Body of pancreas (tissue), 4 donors: ENCODE measurements around the gene ACADVL. TPM values are rescaled to one million over a fixed set of nuclear protein-coding genes. Genes with fewer than 3 reads are reported as not detected.
A peak's percentile ranks its signal among the peaks of the same experiment; 100 is the strongest.

Source experiments
- ATAC-seq: fragments of 150-250 bp; one replicate; pipeline ENCODE4 v1.9.1; 2016
- DNase-seq, 4 donors: peaks; one replicate each; pipeline ENCODE4 v3.0.0-alpha.2; 2019
- H3K27ac ChIP-seq, 4 donors: fragments of 200-600 bp; sonication (generic); 1 replicate in 3 of 4; 2 replicates in 1 of 4; pipeline versions ENCODE4 v1.5.1 to v1.6.1; 2016 to 2019; ENCODE audit warnings: mild to moderate bottlenecking in 1 of 4, mixed read lengths in 1 of 4, moderate library complexity in 1 of 4
- H3K27me3 ChIP-seq, 2 donors: fragments of 200-600 bp; sonication (generic); one replicate each; pipeline ENCODE4 v1.6.0; 2016; ENCODE audit warnings: mild to moderate bottlenecking in 1 of 2
- H3K36me3 ChIP-seq, 2 donors: fragments of 200-600 bp; sonication (generic); replicated peaks in 1 of 2; 2 replicates each; pipeline ENCODE4 v1.5.1; 2016; ENCODE audit warnings: low read depth in 2 of 2; ENCODE audit not compliant: insufficient read depth in 1 of 2
- H3K4me1 ChIP-seq: fragments of 200-600 bp; sonication (generic); one replicate; pipeline ENCODE4 v1.6.0; 2016
- H3K4me3 ChIP-seq, 2 donors: fragments of 200-600 bp; sonication (generic); 1 replicate in 1 of 2; 2 replicates in 1 of 2; pipeline ENCODE4 v1.5.1; 2016 to 2019
- H3K9me3 ChIP-seq, 3 donors: fragments of 200-600 bp; sonication (generic); 1 replicate in 2 of 3; 2 replicates in 1 of 3; pipeline ENCODE4 v1.5.1; 2016
- POLR2A ChIP-seq, 3 donors: fragments of 450-650 bp; IDR thresholded peaks; one replicate each; pipeline ENCODE4 v1.6.1; 2016; ENCODE audit warnings: antibody characterized with exemption in 3 of 3, mild to moderate bottlenecking in 2 of 3
- WGBS, 2 donors: methylation state at CpG; one replicate each; pipeline ENCODE4 v1.1.5; 2017; 5-methylcytosine and 5-hydroxymethylcytosine counted together
- intact Hi-C: fragments of 100-400 bp; cut with DNase I; formaldehyde crosslinking; loops from one replicate; pipeline ENCODE4 v1.15.1; 2023
- total RNA-seq, 2 donors: library from RNA; depleted of rRNA; stranded (reverse); fragments of >200 nt; gene quantifications; one replicate each; pipeline ENCODE4 v1.1.0, GENCODE V29; 2016
- TF ChIP-seq, protein P1 (sequence below), 7 experiments: fragments of 450-650 bp in 4 of 7; fragments of 200-600 bp in 3 of 7; sonication (generic) in 3 of 7; IDR thresholded peaks; one replicate each; pipeline ENCODE4 v1.5.1; 2016 to 2019; ENCODE audit warnings: antibody characterized with exemption in 7 of 7

The ACADVL gene
- total RNA-seq, 2 donors from 2014 or later: 887 to 1,901 TPM

DNA sequence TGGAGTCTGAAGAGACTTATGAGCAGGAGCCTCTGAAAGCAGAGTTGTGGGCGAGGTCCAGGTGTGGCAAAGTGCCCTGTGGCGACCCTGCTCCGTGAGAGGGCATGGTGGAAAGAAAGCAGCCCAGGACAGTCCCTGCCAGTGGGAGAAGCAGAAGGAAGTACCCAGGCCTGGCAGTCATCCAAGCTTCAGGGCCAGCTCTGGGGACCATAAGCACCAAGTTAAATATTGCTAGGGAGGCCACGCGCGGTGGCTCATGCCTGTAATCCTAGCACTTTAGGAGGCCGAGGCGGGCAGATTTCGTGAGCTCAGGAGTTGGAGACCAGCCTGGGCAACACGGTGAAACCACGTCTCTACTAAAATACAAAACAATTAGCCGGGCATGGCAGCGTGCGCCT lies 35.6 kb upstream of the ACADVL start:
- H3K4me1 ChIP-seq: peaks cover 7% of the 10 kb centered on the region
- no peaks in the 10 kb centered on the region for H3K27me3 ChIP-seq
- ATAC-seq: peak; percentile 73
- no peaks in the 10 kb centered on the region for H3K9me3 ChIP-seq
- intact Hi-C loops: no loop called here
- no peaks in the 10 kb centered on the region for H3K36me3 ChIP-seq
- 37 to 52% methylated on average over 11 to 14 of the region's 14 CpGs for WGBS, 2 donors
- no peak for TF ChIP-seq POLR2A (IDR thresholded peaks at IDR 0.05)
- TF ChIP-seq, protein P1, sequence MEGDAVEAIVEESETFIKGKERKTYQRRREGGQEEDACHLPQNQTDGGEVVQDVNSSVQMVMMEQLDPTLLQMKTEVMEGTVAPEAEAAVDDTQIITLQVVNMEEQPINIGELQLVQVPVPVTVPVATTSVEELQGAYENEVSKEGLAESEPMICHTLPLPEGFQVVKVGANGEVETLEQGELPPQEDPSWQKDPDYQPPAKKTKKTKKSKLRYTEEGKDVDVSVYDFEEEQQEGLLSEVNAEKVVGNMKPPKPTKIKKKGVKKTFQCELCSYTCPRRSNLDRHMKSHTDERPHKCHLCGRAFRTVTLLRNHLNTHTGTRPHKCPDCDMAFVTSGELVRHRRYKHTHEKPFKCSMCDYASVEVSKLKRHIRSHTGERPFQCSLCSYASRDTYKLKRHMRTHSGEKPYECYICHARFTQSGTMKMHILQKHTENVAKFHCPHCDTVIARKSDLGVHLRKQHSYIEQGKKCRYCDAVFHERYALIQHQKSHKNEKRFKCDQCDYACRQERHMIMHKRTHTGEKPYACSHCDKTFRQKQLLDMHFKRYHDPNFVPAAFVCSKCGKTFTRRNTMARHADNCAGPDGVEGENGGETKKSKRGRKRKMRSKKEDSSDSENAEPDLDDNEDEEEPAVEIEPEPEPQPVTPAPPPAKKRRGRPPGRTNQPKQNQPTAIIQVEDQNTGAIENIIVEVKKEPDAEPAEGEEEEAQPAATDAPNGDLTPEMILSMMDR (IDR thresholded peaks at IDR 0.05): no peak
- H3K4me3 ChIP-seq: no peak overlapping the region
- peak; percentile 69 to 87 (median 85) for DNase-seq
- peak overlapping the region in 2 of 4 donors; percentile 5 to 36 for H3K27ac ChIP-seq

DNA sequence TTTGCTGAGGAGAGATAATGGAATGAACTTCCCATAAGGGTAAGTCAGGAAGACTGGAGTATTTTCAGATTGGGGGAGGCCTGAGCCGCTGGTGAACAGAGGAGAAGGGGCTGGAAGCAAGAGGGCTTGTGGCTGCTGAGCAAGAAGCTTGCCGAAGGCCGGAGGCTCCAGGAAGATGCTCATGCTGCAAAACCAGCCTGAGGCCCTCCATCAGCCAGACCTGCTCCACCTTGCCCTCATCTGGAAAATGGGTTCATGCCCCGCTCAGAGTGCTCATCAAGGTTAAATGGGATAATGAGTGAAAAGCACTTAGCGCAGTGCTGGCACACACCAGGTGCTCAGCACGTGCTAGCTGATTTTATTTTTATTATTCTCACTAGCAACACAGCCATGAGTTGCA lies 35.1 kb upstream of the ACADVL start:
- Histone ChIP-seq H3K4me3 (no peak overlapping the region), H3K27me3 (no peaks in the 10 kb centered on the region)

DNA sequence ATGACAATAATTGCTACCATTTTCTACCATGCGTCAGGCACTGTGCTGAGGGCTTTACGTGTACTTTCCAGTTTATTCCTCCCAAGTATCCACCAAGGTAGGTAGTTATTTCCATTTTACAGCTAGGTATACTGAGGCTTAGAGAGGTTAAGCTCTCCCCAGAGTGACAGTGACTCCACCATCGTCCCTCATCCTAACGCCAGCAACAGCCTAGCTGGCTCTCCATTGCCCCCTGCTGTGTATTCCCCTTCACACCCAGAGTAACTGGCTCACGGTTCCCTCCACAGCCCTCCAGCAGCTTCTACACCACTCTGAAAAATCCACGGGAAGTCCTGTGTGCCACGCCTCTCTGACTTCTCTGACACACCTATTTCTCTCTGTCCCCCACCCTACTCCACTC lies 33.5 kb upstream of the ACADVL start:
- Histone ChIP-seq H3K27ac (no peak overlapping the region), H3K27me3 (no peaks in the 10 kb centered on the region), H3K4me3 (no peak overlapping the region), H3K36me3 (no peaks in the 10 kb centered on the region), H3K9me3 (no peaks in the 10 kb centered on the region), H3K4me1 (peaks cover 7% of the 10 kb centered on the region)
- 61 to 64% methylated on average over 7 of the region's 7 CpGs for WGBS, 2 donors
- DNase-seq (no peak), ATAC-seq (no peak)
- intact Hi-C loops: no loop called here
- TF ChIP-seq, protein P1 (IDR thresholded peaks at IDR 0.05): no peak
- no peak for TF ChIP-seq POLR2A (IDR thresholded peaks at IDR 0.05)

More for the DNA sequence above, 35.1 kb upstream of the ACADVL start:
- 88 to 90% methylated on average over 6 of the region's 6 CpGs for WGBS, 2 donors
- DNase-seq (no peak), ATAC-seq (no peak)
- peaks cover 7% of the 10 kb centered on the region for H3K4me1 ChIP-seq
- H3K36me3 ChIP-seq: no peaks in the 10 kb centered on the region
- TF ChIP-seq, protein P1 (IDR thresholded peaks at IDR 0.05): no peak
- no peak for TF ChIP-seq POLR2A (IDR thresholded peaks at IDR 0.05)
- H3K27ac ChIP-seq: no peak overlapping the region
- no peaks in the 10 kb centered on the region for H3K9me3 ChIP-seq
- intact Hi-C loops: no loop called here

DNA sequence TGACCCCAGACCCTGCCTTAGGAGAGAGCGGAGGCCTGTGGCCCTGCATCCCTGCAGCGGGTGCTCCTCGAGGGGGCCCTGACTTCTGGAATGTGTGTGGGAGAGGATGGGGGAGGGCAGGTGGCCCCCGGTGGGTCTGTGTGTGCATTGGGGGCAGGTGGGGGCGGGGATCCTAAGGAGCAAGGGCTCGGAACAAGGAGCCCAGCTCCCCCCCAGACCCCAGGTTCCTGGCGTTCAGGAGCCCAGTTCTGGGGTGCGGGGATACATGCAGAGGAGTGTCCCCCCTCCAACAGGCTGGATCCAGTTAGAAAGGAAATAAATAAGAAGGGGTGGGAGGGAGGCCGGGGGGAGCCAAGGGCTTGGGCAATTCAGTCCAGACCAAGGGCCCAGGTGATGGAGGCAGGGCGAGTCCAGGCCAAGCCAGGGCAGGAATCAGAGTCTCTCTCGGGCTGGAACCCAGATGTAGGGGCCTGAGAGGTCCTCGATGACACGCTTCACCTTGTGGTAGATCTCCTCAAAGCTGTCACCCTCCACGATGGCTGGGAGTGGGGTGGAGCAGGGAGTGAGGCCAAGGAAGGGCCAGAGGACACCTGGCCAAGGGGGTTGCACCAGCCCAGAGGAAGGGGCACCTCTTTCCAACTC lies 29.3 kb upstream of the ACADVL start:
- intact Hi-C loops: no loop called here
- H3K27ac ChIP-seq: no peak overlapping the region
- no peak overlapping the region for H3K4me3 ChIP-seq
- ATAC-seq: no peak
- no peaks in the 10 kb centered on the region for H3K36me3 ChIP-seq
- H3K27me3 ChIP-seq: no peaks in the 10 kb centered on the region
- no peak for DNase-seq
- H3K4me1 ChIP-seq: no peaks in the 10 kb centered on the region
- WGBS, 2 donors: 90 to 93% methylated on average over 10 to 14 of the region's 14 CpGs
- TF ChIP-seq, protein P1 (IDR thresholded peaks at IDR 0.05): no peak
- no peak for TF ChIP-seq POLR2A (IDR thresholded peaks at IDR 0.05)
- H3K9me3 ChIP-seq: no peaks in the 10 kb centered on the region

DNA sequence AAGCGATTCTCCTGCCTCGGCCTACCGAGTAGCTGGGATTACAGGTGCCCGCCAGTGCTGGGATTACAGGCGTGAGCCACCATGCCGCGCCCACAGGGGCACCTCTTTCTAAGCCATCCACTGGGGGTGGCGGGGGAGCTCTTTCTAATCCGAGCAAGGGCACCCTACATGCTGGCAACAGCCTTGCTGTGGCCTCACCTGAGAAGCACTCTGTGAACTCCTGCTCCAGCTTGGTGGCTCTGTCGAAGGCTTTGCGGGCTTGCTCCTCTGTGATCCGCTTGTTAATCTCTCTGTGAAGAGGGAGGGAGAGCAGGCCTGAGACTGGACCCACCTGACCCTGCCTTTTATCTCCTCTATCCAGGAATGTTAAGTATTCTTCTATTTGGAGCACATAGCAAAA lies 28.7 kb upstream of the ACADVL start:
- Histone ChIP-seq H3K4me3 (no peak overlapping the region), H3K27ac (no peak overlapping the region), H3K9me3 (no peaks in the 10 kb centered on the region), H3K36me3 (no peaks in the 10 kb centered on the region), H3K27me3 (no peaks in the 10 kb centered on the region), H3K4me1 (no peaks in the 10 kb centered on the region)
- no peak for DNase-seq
- TF ChIP-seq, protein P1 (IDR thresholded peaks at IDR 0.05): no peak
- TF ChIP-seq POLR2A (IDR thresholded peaks at IDR 0.05): no peak
- intact Hi-C loops: no loop called here
- no peak for ATAC-seq
- 89 to 90% methylated on average over 8 to 9 of the region's 12 CpGs for WGBS, 2 donors
